Daoy (cell line): Measurements from ENCODE around the gene SLC6A17. TPM values are rescaled to one million over a fixed set of nuclear protein-coding genes. Genes with fewer than 3 reads are reported as not detected.

Experiments used
- DNase-seq: peaks from one replicate; pipeline ENCODE4 v3.0.0-alpha.2; 2015; ENCODE audit warnings: low read depth
- total RNA-seq: library from RNA; depleted of rRNA; stranded (reverse); fragments of >200 nt; shearing (Covaris generic); gene quantifications from 2 replicates; pipeline ENCODE4 v1.2.3, GENCODE V29; 2014

Gene SLC6A17
- total RNA-seq, 1 experiment from 2014 or later: 0.46 TPM

- no peak for DNase-seq
These were observed 70.0 kb downstream of the SLC6A17 start for GRCh38 chr1:110220324-110220723.

GRCh38 chr1:110221119-110221518 lies 70.8 kb downstream of the SLC6A17 start:
- DNase-seq: no peak

- DNase-seq: no peak
These were observed 72.8 kb downstream of the SLC6A17 start for GRCh38 chr1:110223127-110223526.

- DNase-seq: no peak
These were observed 73.3 kb downstream of the SLC6A17 start for GRCh38 chr1:110223581-110223980.

GRCh38 chr1:110224240-110224995 lies 74.1 kb downstream of the SLC6A17 start:
- DNase-seq: no peak

DNA sequence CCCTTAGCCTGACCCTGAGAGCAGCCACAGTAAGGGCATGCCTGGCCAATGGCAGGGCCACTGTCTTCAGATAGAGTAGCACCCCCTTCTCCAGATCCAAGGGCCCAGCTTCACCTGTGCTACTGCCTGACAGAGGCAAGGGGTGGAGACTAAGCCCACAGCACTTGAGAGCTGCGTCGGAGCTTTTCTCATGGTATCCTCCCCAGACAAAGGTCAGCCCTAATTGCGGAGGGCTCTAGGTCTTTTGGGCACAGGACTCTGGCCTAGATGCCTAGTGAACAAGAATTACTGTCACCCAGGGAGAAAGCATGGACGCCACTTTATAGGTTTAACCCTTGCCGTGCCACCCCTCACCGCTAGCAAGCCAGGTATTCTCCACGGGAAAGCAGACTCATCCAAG lies 74.9 kb downstream of the SLC6A17 start:
- DNase-seq: no peak

GRCh38 chr1:110225756-110226404 lies 75.6 kb downstream of the SLC6A17 start:
- DNase-seq: no peak

GRCh38 chr1:110227774-110228173 lies 77.5 kb downstream of the SLC6A17 start:
- no peak for DNase-seq

- DNase-seq: no peak
These were observed 78.1 kb downstream of the SLC6A17 start for GRCh38 chr1:110228381-110228780.

GRCh38 chr1:110228869-110229268 lies 78.6 kb downstream of the SLC6A17 start:
- DNase-seq: no peak

DNA sequence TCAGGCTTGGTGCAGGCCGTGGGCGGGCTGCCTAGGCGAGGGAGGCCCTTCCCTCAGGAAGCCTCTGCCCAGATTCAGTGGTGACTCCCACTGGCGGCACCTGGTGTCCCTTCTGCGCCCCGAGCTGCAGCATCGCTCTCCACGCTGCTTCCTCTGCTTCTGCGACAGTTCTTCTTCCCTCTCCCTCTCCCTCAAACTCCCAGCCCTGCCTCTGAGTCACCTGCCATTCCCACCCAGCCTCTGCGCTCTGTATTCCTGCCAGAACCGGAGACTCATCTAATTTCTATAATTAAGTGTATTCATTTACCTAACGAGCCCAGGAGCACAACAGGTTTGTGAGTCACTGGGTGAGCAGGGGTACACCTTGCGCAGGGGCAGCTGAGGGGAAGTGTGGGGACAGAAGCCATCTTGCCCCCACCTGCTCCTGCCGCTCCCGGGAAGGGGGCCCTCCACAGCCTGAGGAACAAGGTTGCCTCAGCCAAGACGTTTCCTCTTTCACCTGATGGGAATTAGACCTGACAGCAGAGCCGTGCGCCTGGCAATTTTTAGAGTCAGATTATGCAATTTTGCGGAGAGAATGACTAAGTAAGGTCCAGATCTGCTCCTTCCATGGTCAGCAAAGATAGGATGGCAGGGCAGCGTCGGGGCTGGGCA lies 79.2 kb downstream of the SLC6A17 start:
- DNase-seq: peak; percentile 62

GRCh38 chr1:110230381-110231199 lies 80.3 kb downstream of the SLC6A17 start:
- no peak for DNase-seq

- DNase-seq: no peak
These were observed 83.6 kb downstream of the SLC6A17 start for GRCh38 chr1:110233861-110234260.

DNA sequence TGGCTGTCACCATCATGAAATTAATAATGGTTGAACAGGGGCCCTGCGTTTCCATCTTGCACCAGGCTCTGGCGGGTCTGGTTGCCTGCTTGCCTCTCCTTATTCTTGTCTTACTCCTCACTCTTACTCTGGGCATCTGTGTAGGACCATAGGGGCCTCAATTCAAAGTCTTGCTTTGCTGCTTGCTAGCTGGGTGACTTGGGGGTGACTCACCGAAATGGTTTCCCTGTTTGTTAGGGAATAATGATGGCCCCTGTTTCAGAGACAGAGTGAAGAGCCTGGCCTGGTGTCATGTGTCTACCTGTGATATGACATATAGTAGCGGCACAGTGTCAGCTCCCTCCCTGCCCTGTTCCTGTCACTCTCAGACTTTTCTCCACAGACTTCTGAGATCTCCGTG lies 84.4 kb downstream of the SLC6A17 start:
- DNase-seq: peak; percentile 67

- peak; percentile 43 for DNase-seq
These were observed 85.0 kb downstream of the SLC6A17 start for GRCh38 chr1:110235181-110235833.

- peak; percentile 96 for DNase-seq
These were observed 85.8 kb downstream of the SLC6A17 start for GRCh38 chr1:110235834-110236682.

GRCh38 chr1:110237386-110238152 lies 87.3 kb downstream of the SLC6A17 start:
- DNase-seq: no peak

DNA sequence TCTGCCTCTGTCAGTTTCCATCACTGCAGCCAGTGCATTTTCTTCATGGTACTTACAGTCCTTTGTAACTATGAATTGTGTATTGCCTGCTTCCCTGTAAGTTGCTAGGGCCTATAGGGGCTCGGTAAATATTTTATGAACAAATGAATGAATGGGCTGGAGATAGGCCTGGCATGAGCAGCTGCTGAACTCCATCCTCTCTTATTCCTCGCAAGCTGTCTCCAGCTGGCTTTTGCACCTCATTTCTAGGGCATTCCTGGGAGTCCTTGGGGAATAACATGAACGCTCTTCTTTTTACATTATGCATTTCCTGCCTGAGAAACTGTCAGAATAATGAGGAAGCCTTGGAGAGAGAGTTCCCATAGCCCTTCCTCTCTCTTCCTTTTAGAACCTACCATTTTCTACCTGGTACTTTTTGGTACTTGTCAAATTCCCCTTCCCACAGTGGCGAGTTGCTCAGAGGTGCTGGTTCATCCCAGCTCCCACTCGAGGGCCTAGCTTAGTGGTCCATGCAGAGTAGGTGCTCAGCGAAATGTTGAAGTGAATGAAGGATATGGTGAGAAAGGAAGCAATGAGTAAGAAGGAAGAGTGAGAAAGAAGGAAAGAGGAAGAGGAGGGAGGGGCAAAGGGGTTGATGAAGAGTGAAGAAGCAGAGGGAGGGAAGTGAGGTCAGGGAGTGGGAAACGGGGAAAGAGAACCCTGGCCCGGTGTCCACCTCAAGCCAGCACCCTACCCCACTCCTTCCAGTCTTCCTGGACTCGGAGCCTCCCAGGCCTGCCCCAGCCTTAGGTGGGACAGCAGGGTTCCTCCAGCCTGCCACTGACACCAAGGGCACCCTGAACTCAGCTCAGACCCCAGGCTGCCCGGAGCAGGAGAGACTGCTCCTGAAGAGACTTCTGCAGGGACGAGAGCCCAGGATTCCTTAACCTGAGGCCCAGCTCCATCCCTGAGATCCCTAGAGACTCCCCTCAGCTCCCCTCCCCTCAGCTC lies 89.4 kb downstream of the SLC6A17 start:
- DNase-seq: no peak
